Activated CD4-positive, alpha-beta T cell treated with anti-CD3 and anti-CD28 coated beads, Interleukin-2, amount 10 ng/mL, durations not matched to agents 7 days and 5 days (primary cell): ENCODE data around the gene MANEA. TPM values are rescaled to one million over a fixed set of nuclear protein-coding genes. Genes with fewer than 3 reads are reported as not detected.

ENCODE experiments used
- CTCF ChIA-PET: fragments of 350-600 bp; sonication (Branson Sonifier 250); formaldehyde crosslinking; loops from one replicate; lab custom pipeline; 2021; ENCODE audit warnings: antibody characterized with exemption; lab: Charles Lee
- POLR2A ChIA-PET: fragments of 350-600 bp; sonication (Branson Sonifier 250); formaldehyde crosslinking; loops from one replicate; lab custom pipeline; 2021; ENCODE audit warnings: antibody characterized with exemption; lab: Charles Lee
- DNase-seq: peaks from one replicate; pipeline ENCODE4 v3.0.0-alpha.2; 2020
- H3K27ac Mint-ChIP-seq: one replicate; pipeline ENCODE4 v1.8.0; 2021; ENCODE audit warnings: mild to moderate bottlenecking, moderate library complexity, mixed read lengths
- H3K27me3 Mint-ChIP-seq: one replicate; pipeline ENCODE4 v1.8.0; 2021; ENCODE audit warnings: mixed read lengths
- H3K36me3 Mint-ChIP-seq: one replicate; pipeline ENCODE4 v1.8.0; 2021; ENCODE audit warnings: low read depth, mixed read lengths
- H3K4me1 Mint-ChIP-seq: one replicate; pipeline ENCODE4 v1.8.0; 2021; ENCODE audit warnings: mixed read lengths
- H3K4me3 Mint-ChIP-seq: one replicate; pipeline ENCODE4 v1.8.0; 2021; ENCODE audit warnings: mild to moderate bottlenecking, moderate library complexity, mixed read lengths
- H3K9me3 Mint-ChIP-seq: one replicate; pipeline ENCODE4 v1.8.0; 2021; ENCODE audit warnings: mixed read lengths
- total RNA-seq, 2 experiments: library from RNA; stranded (reverse); gene quantifications; one replicate each; pipeline ENCODE4 v1.2.3, GENCODE V29; 2021

Gene MANEA
- total RNA-seq = 10 to 100 TPM; 27.3 to 31.4 TPM

GRCh38 chr6:95577304-95578105, at the start of gene MANEA:
TSS of gene MANEA (plus strand) at chr6:95577535. CDS start at chr6:95586440, 8,905 bp downstream.
- peak within 1 kb of the TSS; percentile 100 for H3K27ac Mint-ChIP-seq
- H3K4me1 Mint-ChIP-seq = peaks cover 50% of the 10 kb centered on the region
- CTCF ChIA-PET = no interaction called here
- no peaks in the 10 kb centered on the region for H3K9me3 Mint-ChIP-seq
- H3K27me3 Mint-ChIP-seq = no peaks in the 10 kb centered on the region
- H3K36me3 Mint-ChIP-seq = peaks cover 28% of the 10 kb centered on the region
- peak; percentile 90 for DNase-seq
- peak within 1 kb of the TSS; percentile 89 for H3K4me3 Mint-ChIP-seq
- POLR2A ChIA-PET = no interaction called here

- CTCF ChIA-PET = no interaction called here
- POLR2A ChIA-PET = no interaction called here
- Mint-ChIP-seq H3K27ac (no peak overlapping the region), H3K4me1 (no peaks in the 10 kb centered on the region), H3K27me3 (no peaks in the 10 kb centered on the region), H3K4me3 (no peak overlapping the region), H3K9me3 (no peaks in the 10 kb centered on the region), H3K36me3 (no peaks in the 10 kb centered on the region)
- DNase-seq = no peak
Observed at GRCh38 chr6:95529762-95530161, 47.6 kb upstream of the MANEA start.

- Mint-ChIP-seq H3K36me3 (no peaks in the 10 kb centered on the region), H3K27ac (no peak overlapping the region), H3K4me1 (no peaks in the 10 kb centered on the region), H3K9me3 (no peaks in the 10 kb centered on the region), H3K4me3 (no peak overlapping the region), H3K27me3 (no peaks in the 10 kb centered on the region)
- CTCF ChIA-PET = no interaction called here
- DNase-seq = no peak
- POLR2A ChIA-PET = no interaction called here
Observed at GRCh38 chr6:95530176-95530819, 47.0 kb upstream of the MANEA start.

GRCh38 chr6:95543798-95544197, 33.5 kb upstream of the MANEA start:
- ChIA-PET CTCF (no interaction called here), POLR2A (no interaction called here)
- Mint-ChIP-seq H3K36me3 (no peaks in the 10 kb centered on the region), H3K9me3 (no peaks in the 10 kb centered on the region), H3K4me3 (no peak overlapping the region), H3K27me3 (no peaks in the 10 kb centered on the region), H3K4me1 (no peaks in the 10 kb centered on the region), H3K27ac (no peak overlapping the region)
- DNase-seq = no peak

- Mint-ChIP-seq H3K4me3 (no peak overlapping the region), H3K9me3 (no peaks in the 10 kb centered on the region), H3K36me3 (no peaks in the 10 kb centered on the region), H3K4me1 (no peaks in the 10 kb centered on the region), H3K27ac (no peak overlapping the region), H3K27me3 (no peaks in the 10 kb centered on the region)
- ChIA-PET CTCF (no interaction called here), POLR2A (no interaction called here)
- DNase-seq = no peak
Observed at GRCh38 chr6:95544517-95545225, 32.7 kb upstream of the MANEA start.

GRCh38 chr6:95545226-95545625, 32.1 kb upstream of the MANEA start:
- no peaks in the 10 kb centered on the region for H3K36me3 Mint-ChIP-seq
- no peaks in the 10 kb centered on the region for H3K9me3 Mint-ChIP-seq
- POLR2A ChIA-PET = no interaction called here
- CTCF ChIA-PET = no interaction called here
- no peaks in the 10 kb centered on the region for H3K4me1 Mint-ChIP-seq
- H3K4me3 Mint-ChIP-seq = no peak overlapping the region
- H3K27ac Mint-ChIP-seq = no peak overlapping the region
- no peak for DNase-seq
- H3K27me3 Mint-ChIP-seq = no peaks in the 10 kb centered on the region

GRCh38 chr6:95545686-95546085, 31.6 kb upstream of the MANEA start:
- Mint-ChIP-seq H3K27ac (no peak overlapping the region), H3K27me3 (no peaks in the 10 kb centered on the region), H3K4me3 (no peak overlapping the region), H3K36me3 (no peaks in the 10 kb centered on the region), H3K9me3 (no peaks in the 10 kb centered on the region), H3K4me1 (no peaks in the 10 kb centered on the region)
- DNase-seq = no peak
- CTCF ChIA-PET = no interaction called here
- POLR2A ChIA-PET = no interaction called here

- Mint-ChIP-seq H3K27ac (no peak overlapping the region), H3K4me3 (no peak overlapping the region), H3K4me1 (no peaks in the 10 kb centered on the region), H3K27me3 (no peaks in the 10 kb centered on the region), H3K36me3 (no peaks in the 10 kb centered on the region), H3K9me3 (no peaks in the 10 kb centered on the region)
- no peak for DNase-seq
- CTCF ChIA-PET = no interaction called here
- POLR2A ChIA-PET = no interaction called here
Observed at GRCh38 chr6:95546148-95546547, 31.2 kb upstream of the MANEA start.

- Mint-ChIP-seq H3K27me3 (no peaks in the 10 kb centered on the region), H3K4me3 (no peak overlapping the region), H3K9me3 (no peaks in the 10 kb centered on the region), H3K36me3 (no peaks in the 10 kb centered on the region), H3K4me1 (no peaks in the 10 kb centered on the region), H3K27ac (no peak overlapping the region)
- POLR2A ChIA-PET = no interaction called here
- no peak for DNase-seq
- CTCF ChIA-PET = no interaction called here
Observed at GRCh38 chr6:95547043-95547442, 30.3 kb upstream of the MANEA start.

GRCh38 chr6:95548188-95548786, 29.0 kb upstream of the MANEA start:
- no peak overlapping the region for H3K4me3 Mint-ChIP-seq
- CTCF ChIA-PET = no interaction called here
- POLR2A ChIA-PET = no interaction called here
- no peak overlapping the region for H3K27ac Mint-ChIP-seq
- no peak for DNase-seq
- no peaks in the 10 kb centered on the region for H3K36me3 Mint-ChIP-seq
- no peaks in the 10 kb centered on the region for H3K27me3 Mint-ChIP-seq
- H3K9me3 Mint-ChIP-seq = peaks cover 2% of the 10 kb centered on the region
- no peaks in the 10 kb centered on the region for H3K4me1 Mint-ChIP-seq

GRCh38 chr6:95551678-95552324, 25.5 kb upstream of the MANEA start:
- Mint-ChIP-seq H3K9me3 (peaks cover 2% of the 10 kb centered on the region), H3K4me1 (no peaks in the 10 kb centered on the region), H3K27me3 (no peaks in the 10 kb centered on the region), H3K27ac (no peak overlapping the region), H3K4me3 (no peak overlapping the region), H3K36me3 (no peaks in the 10 kb centered on the region)
- POLR2A ChIA-PET = no interaction called here
- CTCF ChIA-PET = no interaction called here
- no peak for DNase-seq

GRCh38 chr6:95553880-95554279, 23.5 kb upstream of the MANEA start:
- no peaks in the 10 kb centered on the region for H3K27me3 Mint-ChIP-seq
- peaks cover 2% of the 10 kb centered on the region for H3K9me3 Mint-ChIP-seq
- no peak overlapping the region for H3K4me3 Mint-ChIP-seq
- no peaks in the 10 kb centered on the region for H3K4me1 Mint-ChIP-seq
- no peak overlapping the region for H3K27ac Mint-ChIP-seq
- CTCF ChIA-PET = no interaction called here
- H3K36me3 Mint-ChIP-seq = no peaks in the 10 kb centered on the region
- POLR2A ChIA-PET = no interaction called here
- DNase-seq = no peak
